Endothelial cell of umbilical vein (primary cell): Measurements from ENCODE around the gene KIAA1671. TPM values are rescaled to one million over a fixed set of nuclear protein-coding genes. Genes with fewer than 3 reads are reported as not detected.

Experiments used
- BruUV-seq: library from RNA; stranded (reverse); fragments of 400-500 nt; replicated peaks from 2 replicates; lab custom pipeline; 2021; lab: Mats Ljungman, UMichigan
- CTCF ChIA-PET: fragments of 300-600, 350-600 bp; sonication (Branson Sonifier 250); formaldehyde crosslinking; loops from one replicate; lab custom pipeline; 2021; ENCODE audit warnings: antibody characterized with exemption, inconsistent platforms; lab: Charles Lee
- POLR2A ChIA-PET: fragments of 300-600, 350-600 bp; sonication (Branson Sonifier 250); formaldehyde crosslinking; loops from one replicate; lab custom pipeline; 2021; ENCODE audit warnings: antibody characterized with exemption, inconsistent platforms; lab: Charles Lee
- DNase-seq: peaks from one replicate; pipeline ENCODE4 v3.0.0-alpha.2; 2011; ENCODE audit warnings: low read depth, low spot score
- FAIRE-seq: peaks from 2 replicates; lab custom pipeline; 2011; peaks lifted over from hg19 to GRCh38; lab: Jason Lieb, UNC
- H2AFZ ChIP-seq: 2 replicates; pipeline ENCODE4 v1.6.0; 2012; ENCODE audit warnings: low read depth, low read length, control low read depth, inconsistent platforms
- H3K27ac ChIP-seq: 2 replicates; pipeline ENCODE4 v1.5.1; 2011; ENCODE audit warnings: low read depth, mild to moderate bottlenecking, control low read depth, low read length, moderate library complexity; ENCODE audit not compliant: insufficient read depth
- H3K27me3 ChIP-seq, 2 experiments: 2 replicates each; pipeline versions ENCODE4 v1.6.0 to v1.6.1; 2011; ENCODE audit warnings: low read length in 2 of 2, mixed read lengths in 1 of 2; ENCODE audit not compliant: control insufficient read depth in 2 of 2, insufficient read depth in 2 of 2
- H3K36me3 ChIP-seq, 2 experiments: 2 replicates in 1 of 2; 3 replicates in 1 of 2; pipeline ENCODE4 v1.5.1; 2011; ENCODE audit warnings: low read length in 2 of 2, mild to moderate bottlenecking in 1 of 2, moderate library complexity in 1 of 2; ENCODE audit not compliant: control insufficient read depth in 2 of 2, insufficient read depth in 2 of 2; ENCODE audit errors: extremely low read depth in 1 of 2
- H3K4me1 ChIP-seq: 3 replicates; pipeline ENCODE4 v1.5.1; 2011; ENCODE audit warnings: mild to moderate bottlenecking, low read length; ENCODE audit not compliant: control insufficient read depth, insufficient read depth; ENCODE audit errors: extremely low read depth
- H3K4me2 ChIP-seq: 2 replicates; pipeline ENCODE4 v1.6.1; 2011; ENCODE audit warnings: low read length, control low read depth, mixed read lengths; ENCODE audit not compliant: insufficient read depth
- H3K4me3 ChIP-seq, 3 experiments: fragments of 200-600 bp in 1 of 3; sonication (generic), shearing (Covaris generic) in 1 of 3; replicated peaks in 1 of 3; 2 replicates each; pipeline ENCODE4 v1.5.1; 2011 to 2016; ENCODE audit warnings: control low read depth in 3 of 3, low read length in 3 of 3, mild to moderate bottlenecking in 2 of 3, inconsistent platforms in 1 of 3, low read depth in 1 of 3, moderate library complexity in 1 of 3; ENCODE audit not compliant: insufficient read depth in 1 of 3
- H3K79me2 ChIP-seq: 2 replicates; pipeline ENCODE4 v1.6.0; 2012; ENCODE audit warnings: low read length, inconsistent platforms; ENCODE audit not compliant: control insufficient read depth, insufficient read depth
- H3K9ac ChIP-seq: replicated peaks from 2 replicates; pipeline ENCODE3; 2011; ENCODE audit warnings: low read length, control low read depth; ENCODE audit not compliant: insufficient read depth; ENCODE audit errors: extremely low read depth
- H3K9me1 ChIP-seq: replicated peaks from 3 replicates; pipeline ENCODE4 v1.6.0; 2011; ENCODE audit warnings: mild to moderate bottlenecking, low read length; ENCODE audit not compliant: control insufficient read depth, insufficient read depth; ENCODE audit errors: extremely low read depth
- H3K9me3 ChIP-seq: replicated peaks from 2 replicates; pipeline ENCODE4 v1.5.1; 2012; ENCODE audit warnings: low read length, inconsistent platforms; ENCODE audit not compliant: control insufficient read depth, insufficient read depth
- H4K20me1 ChIP-seq: replicated peaks from 2 replicates; pipeline ENCODE3; 2011; ENCODE audit warnings: mild to moderate bottlenecking, low read length; ENCODE audit not compliant: control insufficient read depth, insufficient read depth; ENCODE audit errors: extremely low read depth
- EZH2 ChIP-seq: IDR thresholded peaks from 2 replicates; pipeline ENCODE4 v1.6.1; 2012; ENCODE audit warnings: borderline replicate concordance, low read depth, mild to moderate bottlenecking, moderate library complexity, low read length, inconsistent platforms; ENCODE audit not compliant: severe bottlenecking
- FOS ChIP-seq: IDR thresholded peaks from 2 replicates; pipeline ENCODE4 v1.6.1; 2011; ENCODE audit warnings: mild to moderate bottlenecking, low read length, moderate library complexity, borderline replicate concordance; ENCODE audit not compliant: insufficient read depth
- GATA2 ChIP-seq: IDR thresholded peaks from 2 replicates; pipeline ENCODE4 v1.7.0; 2011; ENCODE audit warnings: low read depth, mild to moderate bottlenecking, moderate library complexity, mixed read lengths, low read length; ENCODE audit not compliant: insufficient read length, insufficient read depth
- JUN ChIP-seq: IDR thresholded peaks from 2 replicates; pipeline ENCODE4 v1.6.1; 2011; ENCODE audit warnings: borderline replicate concordance, low read depth; ENCODE audit not compliant: insufficient read length, insufficient read depth
- MAX ChIP-seq: IDR thresholded peaks from 2 replicates; pipeline ENCODE4 v1.6.1; 2011; ENCODE audit not compliant: insufficient read depth, insufficient read length
- MYC ChIP-seq: IDR thresholded peaks from one replicate; pipeline ENCODE4 v1.6.1; 2011; ENCODE audit warnings: mild to moderate bottlenecking, low read depth, low read length
- POLR2A ChIP-seq: IDR thresholded peaks from 2 replicates; pipeline ENCODE4 v1.6.1; 2012; ENCODE audit warnings: low read depth, mild to moderate bottlenecking, control low read depth, low read length
- POLR2AphosphoS5 ChIP-seq: IDR thresholded peaks from 2 replicates; pipeline ENCODE4 v1.6.1; 2012; ENCODE audit warnings: low read depth, mild to moderate bottlenecking, control low read depth, low read length, moderate library complexity; ENCODE audit not compliant: insufficient read depth
- dilution Hi-C: fragments of 300-500 bp; cut with MboI; formaldehyde crosslinking; loops from one replicate; pipeline ENCODE4 v1.15.0; 2019; ENCODE audit warnings: low sequenced_read_pairs; ENCODE audit not compliant: extremely low pct_ligation_motif_present
- intact Hi-C: fragments of 100-400 bp; cut with micrococcal nuclease; formaldehyde crosslinking; loops from one replicate; pipeline ENCODE4 v1.10.0; 2022
- polyA plus RNA-seq, 4 experiments: library from polyadenylated mRNA; depleted of rRNA in 3 of 4; stranded (reverse) in 3 of 4; unstranded in 1 of 4; fragments of >200 nt; gene quantifications; 2 replicates each; pipeline versions ENCODE4 v1.2.1 to v1.2.3, GENCODE V29; 2011 to 2012; ENCODE audit warnings: missing spikeins in 1 of 4
- total RNA-seq: library from RNA; stranded (reverse); gene quantifications from 2 replicates; pipeline ENCODE4 v1.2.3, GENCODE V29; 2021
- TF ChIP-seq, protein P1 (sequence below), 2 donors: IDR thresholded peaks; 1 replicate in 1 of 2; 2 replicates in 1 of 2; pipeline ENCODE4 v1.5.1; 2011; ENCODE audit warnings: low read length in 2 of 2, mild to moderate bottlenecking in 2 of 2, moderate library complexity in 2 of 2, control low read depth in 1 of 2, inconsistent platforms in 1 of 2, low read depth in 1 of 2; ENCODE audit not compliant: insufficient read depth in 1 of 2; ENCODE audit errors: extremely low read depth in 1 of 2

Gene KIAA1671
- total and polyA plus RNA-seq, 2 donors (not counting 3 experiments of a cell fraction or from before 2014, with no cell fraction given), result 23.1 to 85.1 TPM

DNA sequence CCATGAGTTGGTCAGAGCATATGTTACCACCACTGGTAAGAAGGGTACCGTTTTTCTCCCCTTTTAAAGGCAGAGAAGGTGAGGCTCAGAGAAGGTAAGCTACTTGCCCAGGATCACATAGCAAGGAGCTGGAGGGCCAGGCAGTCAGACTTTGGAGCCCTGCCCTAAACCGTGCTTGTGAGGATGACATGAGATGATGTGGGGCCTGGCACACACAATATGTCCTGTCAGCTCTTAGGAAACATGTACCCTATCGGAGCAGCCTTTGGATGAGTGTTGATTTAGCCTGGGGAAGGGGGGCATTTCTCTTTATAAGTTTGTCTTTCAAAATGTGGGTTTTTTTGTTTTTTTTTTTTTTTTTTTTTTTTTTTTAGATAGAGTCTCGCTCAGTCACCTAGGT, 146.7 kb downstream of the KIAA1671 start:
- ChIA-PET CTCF (no interaction called here), POLR2A (no interaction called here)
- Histone ChIP-seq H3K4me2 (no peak overlapping the region), H3K4me3 (no peak overlapping the region), H3K9me3 (no peaks in the 10 kb centered on the region), H3K9ac (no peak overlapping the region), H3K27me3 (no peaks in the 10 kb centered on the region), H3K79me2 (no peaks in the 10 kb centered on the region), H3K27ac (no peak overlapping the region), H3K4me1 (peaks cover 9% of the 10 kb centered on the region), H4K20me1 (no peaks in the 10 kb centered on the region), H2AFZ (no peak overlapping the region), H3K9me1 (no peaks in the 10 kb centered on the region), H3K36me3 (no peaks in the 10 kb centered on the region)
- no peak for FAIRE-seq
- TF ChIP-seq POLR2AphosphoS5, result no peak
- TF ChIP-seq MAX, result no peak
- no peak for TF ChIP-seq MYC
- TF ChIP-seq FOS, result no peak
- TF ChIP-seq, protein P1, sequence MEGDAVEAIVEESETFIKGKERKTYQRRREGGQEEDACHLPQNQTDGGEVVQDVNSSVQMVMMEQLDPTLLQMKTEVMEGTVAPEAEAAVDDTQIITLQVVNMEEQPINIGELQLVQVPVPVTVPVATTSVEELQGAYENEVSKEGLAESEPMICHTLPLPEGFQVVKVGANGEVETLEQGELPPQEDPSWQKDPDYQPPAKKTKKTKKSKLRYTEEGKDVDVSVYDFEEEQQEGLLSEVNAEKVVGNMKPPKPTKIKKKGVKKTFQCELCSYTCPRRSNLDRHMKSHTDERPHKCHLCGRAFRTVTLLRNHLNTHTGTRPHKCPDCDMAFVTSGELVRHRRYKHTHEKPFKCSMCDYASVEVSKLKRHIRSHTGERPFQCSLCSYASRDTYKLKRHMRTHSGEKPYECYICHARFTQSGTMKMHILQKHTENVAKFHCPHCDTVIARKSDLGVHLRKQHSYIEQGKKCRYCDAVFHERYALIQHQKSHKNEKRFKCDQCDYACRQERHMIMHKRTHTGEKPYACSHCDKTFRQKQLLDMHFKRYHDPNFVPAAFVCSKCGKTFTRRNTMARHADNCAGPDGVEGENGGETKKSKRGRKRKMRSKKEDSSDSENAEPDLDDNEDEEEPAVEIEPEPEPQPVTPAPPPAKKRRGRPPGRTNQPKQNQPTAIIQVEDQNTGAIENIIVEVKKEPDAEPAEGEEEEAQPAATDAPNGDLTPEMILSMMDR (IDR thresholded peaks at IDR 0.05; ENCODE audit: extremely low read depth in 1 of 2, insufficient read depth in 1 of 2, low read depth in 1 of 2, low read length in 2 of 2), result no peak
- no peak for TF ChIP-seq POLR2A
- no peak for TF ChIP-seq JUN
- no peak for TF ChIP-seq EZH2
- TF ChIP-seq GATA2, result no peak
- intact Hi-C loops (no loop called here), dilution Hi-C loops (no loop called here)
- BruUV-seq, result no TSS peak
- DNase-seq, result no peak
